ENCODE measurements around the gene EIF4EBP3. TPM values are rescaled to one million over a fixed set of nuclear protein-coding genes. Genes with fewer than 3 reads are reported as not detected.

Gene EIF4EBP3
- total and polyA plus RNA-seq, 2 of the 4 experiments (the other 2 are of a cell fraction): 0.36 to 2.1 TPM

- Histone ChIP-seq H3K79me1 (ENCODE audit: low read depth in 1 of 2, low read length in 2 of 2) (peaks cover 22 to 49% of the 10 kb centered on the region in 2 experiments), H3K4me3 (ENCODE audit: insufficient read depth, low read depth, low read length) (peak within 1 kb of the TSS; percentile 92), H4K20me1 (ENCODE audit: insufficient read depth, low read length) (peaks cover 20% of the 10 kb centered on the region), H3K9me3 (ENCODE audit: control insufficient read depth, insufficient read depth, low read length) (no peaks in the 10 kb centered on the region), H3K4me1 (ENCODE audit: control insufficient read depth, insufficient read depth, low read length) (peaks cover 16% of the 10 kb centered on the region), H3K18ac (ENCODE audit: low read depth, low read length) (peak within 1 kb of the TSS; percentile 92), H2BK5ac (ENCODE audit: low read depth, low read length, poor library complexity, severe bottlenecking) (peak within 1 kb of the TSS; percentile 97), H4K5ac (ENCODE audit: low read depth, low read length) (peak within 1 kb of the TSS; percentile 98), H2AK5ac (ENCODE audit: low read depth, low read length) (peak within 1 kb of the TSS; percentile 99), H3K36me3 (ENCODE audit: control insufficient read depth, insufficient read depth, low read length) (peaks cover 19% of the 10 kb centered on the region), H2AFZ (replicated peaks; ENCODE audit: low read length, poor library complexity) (peak within 1 kb of the TSS; percentile 94), H3K56ac (ENCODE audit: extremely low read depth, insufficient read depth, low read length) (peak within 1 kb of the TSS; percentile 70; the same call in 1 of the 2 replicates), H3K9me1 (ENCODE audit: insufficient read depth, low read length) (peaks cover 9% of the 10 kb centered on the region), H3K9ac (ENCODE audit: low read depth, low read length) (peak within 1 kb of the TSS; percentile 97), H4K8ac (ENCODE audit: low read depth in 2 of 2, low read length in 2 of 2) (peak within 1 kb of the TSS; percentile 99), H2BK20ac (ENCODE audit: low read depth, low read length) (peak within 1 kb of the TSS; percentile 98), H3K4me2 (ENCODE audit: low read depth, low read length) (peak within 1 kb of the TSS; percentile 91), H3K23ac (ENCODE audit: low read depth, low read length) (peak within 1 kb of the TSS; percentile 96), H2BK120ac (ENCODE audit: low read depth, low read length) (peak within 1 kb of the TSS; percentile 94), H3K27ac (ENCODE audit: insufficient read depth, low read length) (peak within 1 kb of the TSS; percentile 96), H4K91ac (ENCODE audit: insufficient read depth, low read depth, low read length) (peak within 1 kb of the TSS; percentile 98), H3K14ac (replicated peaks; ENCODE audit: low read depth, low read length) (peak within 1 kb of the TSS; percentile 97), H3K27me3 (ENCODE audit: control insufficient read depth, insufficient read depth, low read length) (no peaks in the 10 kb centered on the region), H3K4ac (ENCODE audit: low read depth, low read length) (peak within 1 kb of the TSS; percentile 100), H2AK9ac (replicated peaks; ENCODE audit: low read depth, low read length, poor library complexity) (peak within 1 kb of the TSS; percentile 98), H2BK15ac (ENCODE audit: low read depth, low read length) (peak within 1 kb of the TSS; percentile 96; the same call in 2 of the 3 replicates)
- ChIA-PET POLR2A (ENCODE audit: unreplicated experiment) (interaction anchor here (1.1 to 1.3 kb wide), 2 partner anchors 8 to 107 kb away, joined by 3 read pairs; partner anchors contain the start of gene WDR55), CTCF (interaction anchor here (0.8 kb wide), 1 partner anchor 77 kb away, joined by 3 read pairs; no protein-coding TSS in a partner anchor)
- no TSS peak for BruUV-seq (replicated peaks)
- WGBS, 2 experiments (ENCODE audit: extremely low coverage in 2 of 2, insufficient read length in 1 of 2): 2% methylated on average over 22 of the region's 46 CpGs; no CpG with 5 or more reads in 1 of the 2 experiments
- dilution Hi-C loops (cut with HindIII; ENCODE audit: low sequenced_read_pairs, unreplicated experiment) (no loop called here), intact Hi-C loops (cut with micrococcal nuclease) (loop anchor here (1.0 kb wide), 1 partner anchor 82 kb away; the partner anchor contains the start of gene TMCO6), in situ Hi-C loops (cut with MboI; ENCODE audit: low sequenced_read_pairs) (no loop called here)
- ATAC-seq (ENCODE audit: low read depth): peak; percentile 88
- DNase-seq: peak; percentile 87
- TF ChIP-seq RCOR1 (IDR thresholded peaks at IDR 0.05; ENCODE audit: insufficient replicate concordance, low read length) (peak; percentile 66), SMC3 (IDR thresholded peaks at IDR 0.05; ENCODE audit: low read depth, low read length) (no peak), MXI1 (IDR thresholded peaks at IDR 0.05; ENCODE audit: borderline replicate concordance, low read depth, low read length) (peak; percentile 62; the same call in 1 of the 2 replicates), POLR2A (IDR thresholded peaks at IDR 0.05; ENCODE audit: low read depth, low read length) (peak; percentile 99), MAFK (IDR thresholded peaks at IDR 0.05; ENCODE audit: low read depth, low read length) (no peak), MAZ (IDR thresholded peaks at IDR 0.05; ENCODE audit: borderline replicate concordance, low read depth, low read length) (peak; percentile 66; the same call in 1 of the 2 replicates), CEBPB (IDR thresholded peaks at IDR 0.05; ENCODE audit: low read depth, low read length) (peak; percentile 53), USF2 (IDR thresholded peaks at IDR 0.05; ENCODE audit: low read depth, low read length) (peak; percentile 51), RFX5 (IDR thresholded peaks at IDR 0.05; ENCODE audit: low read depth, low read length) (no peak), BHLHE40 (IDR thresholded peaks at IDR 0.05; ENCODE audit: low read depth, low read length) (no peak), ELK1 (IDR thresholded peaks at IDR 0.05; ENCODE audit: borderline replicate concordance, low read depth, low read length) (0 out of 2 replicates have a peak, but pooled peaks have one; percentile 37), FOS (IDR thresholded peaks at IDR 0.05; ENCODE audit: low read depth, low read length) (no peak), RAD21 (IDR thresholded peaks at IDR 0.05; ENCODE audit: low read length) (no peak), CTCF (conservative IDR thresholded peaks at IDR 0.05; ENCODE audit: low read depth, low read length) (0 out of 2 replicates have a peak, but pooled peaks have one; percentile 13)
Observed at GRCh38 chr5:140557136-140557805, 9.8 kb downstream of the EIF4EBP3 start, which contains the start of gene SRA1. Gene SRA1, minus strand, starts transcription at chr5:140557473. Its CDS starts 21 bp downstream, at chr5:140557452.
